Activated T-cell treated with anti-CD3 and anti-CD28 coated beads, Interleukin-2, amount 50 U/mL, for 1 hour (primary cell): ENCODE results near the gene DUSP22.
"Not testable (repeated sequence)": the region's sequence is repeated elsewhere in the genome, so short reads cannot be mapped to it uniquely, and the experiment has no call there.

Experiments
- DNase-seq: peaks from one replicate; pipeline ENCODE4 v3.0.0-alpha.2; 2020

Gene DUSP22

GRCh38 chr6:280775-281468 is 11.4 kb upstream of the DUSP22 start:
- no peak for DNase-seq

- DNase-seq, result no peak
Observed at GRCh38 chr6:281469-282103, 10.7 kb upstream of the DUSP22 start.

- no peak for DNase-seq
Observed at GRCh38 chr6:282177-282866, 10.0 kb upstream of the DUSP22 start.

- no peak for DNase-seq
Observed at GRCh38 chr6:282867-283416, 9.3 kb upstream of the DUSP22 start.

GRCh38 chr6:284486-284885 is 7.8 kb upstream of the DUSP22 start:
- no peak for DNase-seq

GRCh38 chr6:285030-285771 is 7.1 kb upstream of the DUSP22 start:
- DNase-seq, result no peak

GRCh38 chr6:285902-286301 is 6.4 kb upstream of the DUSP22 start:
- DNase-seq, result not testable (repeated sequence)

- DNase-seq, result no peak
Observed at GRCh38 chr6:286681-287488, 5.4 kb upstream of the DUSP22 start.

- no peak for DNase-seq
Observed at GRCh38 chr6:287489-287860, 4.8 kb upstream of the DUSP22 start.

GRCh38 chr6:288866-289265 is 3.4 kb upstream of the DUSP22 start:
- no peak for DNase-seq

- DNase-seq, result no peak
Observed at GRCh38 chr6:290111-290922, 2.0 kb upstream of the DUSP22 start.

GRCh38 chr6:291204-291696 is 1.0 kb upstream of the DUSP22 start:
- DNase-seq, result no peak

GRCh38 chr6:292506-293192 is 362 bp downstream of the DUSP22 start:
- DNase-seq, result no peak

GRCh38 chr6:293193-294174 is 1.2 kb downstream of the DUSP22 start:
- peak; percentile 63 for DNase-seq

- DNase-seq, result no peak
Observed at GRCh38 chr6:294656-295565, 2.6 kb downstream of the DUSP22 start.

- no peak for DNase-seq
Observed at GRCh38 chr6:296151-297122, 4.2 kb downstream of the DUSP22 start.
